IPS-15b (cell line): ENCODE results near the gene CTNNA3.

ENCODE experiments used
- H3K27me3 ChIP-seq: one replicate; pipeline ENCODE4 v1.6.1; 2013; ENCODE audit warnings: low read length; ENCODE audit not compliant: control insufficient read depth, insufficient read depth
- H3K36me3 ChIP-seq: one replicate; pipeline ENCODE4 v1.6.1; 2013; ENCODE audit warnings: low read length; ENCODE audit not compliant: control insufficient read depth, insufficient read depth
- H3K4me1 ChIP-seq: one replicate; pipeline ENCODE4 v1.6.1; 2013; ENCODE audit warnings: mild to moderate bottlenecking, low read length; ENCODE audit not compliant: control insufficient read depth, insufficient read depth
- H3K4me3 ChIP-seq: one replicate; pipeline ENCODE4 v1.5.1; 2013; ENCODE audit warnings: low read depth, low read length
- H3K9ac ChIP-seq: one replicate; pipeline ENCODE4 v1.6.1; 2013; ENCODE audit warnings: low read depth, mild to moderate bottlenecking, low read length
- H3K9me3 ChIP-seq: one replicate; pipeline ENCODE4 v1.6.1; 2013; ENCODE audit warnings: mild to moderate bottlenecking, low read length; ENCODE audit not compliant: control insufficient read depth, insufficient read depth

Gene CTNNA3

GRCh38 chr10:66273966-66274519, 1422.0 kb downstream of the CTNNA3 start:
- no peak overlapping the region for H3K4me3 ChIP-seq
- no peaks in the 10 kb centered on the region for H3K27me3 ChIP-seq
- no peak overlapping the region for H3K9ac ChIP-seq
- no peaks in the 10 kb centered on the region for H3K9me3 ChIP-seq
- H3K36me3 ChIP-seq, result no peaks in the 10 kb centered on the region
- H3K4me1 ChIP-seq, result no peaks in the 10 kb centered on the region

- Histone ChIP-seq H3K9ac (no peak overlapping the region), H3K4me1 (no peaks in the 10 kb centered on the region), H3K36me3 (no peaks in the 10 kb centered on the region), H3K9me3 (no peaks in the 10 kb centered on the region), H3K27me3 (no peaks in the 10 kb centered on the region), H3K4me3 (no peak overlapping the region)
Measured at GRCh38 chr10:66265398-66265797, 1430.6 kb downstream of the CTNNA3 start.

DNA sequence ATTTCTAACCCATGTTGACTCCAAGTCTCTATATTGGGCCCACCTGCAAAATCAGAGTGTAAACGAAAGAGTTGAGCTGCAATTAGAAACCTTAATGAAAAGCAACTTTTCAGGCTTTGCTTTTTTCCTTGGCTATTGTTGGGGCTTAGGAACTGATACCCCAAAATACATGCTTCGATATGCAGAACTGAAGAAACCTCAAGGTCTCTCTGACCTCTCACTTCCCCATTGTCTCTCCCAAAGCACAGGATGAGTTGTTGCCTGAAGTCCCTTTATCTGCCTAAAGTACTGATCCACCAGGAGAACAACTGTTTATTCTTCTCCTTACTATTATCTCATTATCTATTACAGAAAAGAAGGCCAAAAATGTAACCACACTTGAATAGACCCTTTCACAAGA, 1436.2 kb downstream of the CTNNA3 start:
- no peaks in the 10 kb centered on the region for H3K36me3 ChIP-seq
- H3K9ac ChIP-seq, result no peak overlapping the region
- H3K9me3 ChIP-seq, result no peaks in the 10 kb centered on the region
- no peak overlapping the region for H3K4me3 ChIP-seq
- H3K27me3 ChIP-seq, result no peaks in the 10 kb centered on the region
- no peaks in the 10 kb centered on the region for H3K4me1 ChIP-seq

GRCh38 chr10:66258693-66259092, 1437.3 kb downstream of the CTNNA3 start:
- Histone ChIP-seq H3K4me1 (no peaks in the 10 kb centered on the region), H3K4me3 (no peak overlapping the region), H3K36me3 (no peaks in the 10 kb centered on the region), H3K27me3 (no peaks in the 10 kb centered on the region), H3K9me3 (no peaks in the 10 kb centered on the region), H3K9ac (no peak overlapping the region)

DNA sequence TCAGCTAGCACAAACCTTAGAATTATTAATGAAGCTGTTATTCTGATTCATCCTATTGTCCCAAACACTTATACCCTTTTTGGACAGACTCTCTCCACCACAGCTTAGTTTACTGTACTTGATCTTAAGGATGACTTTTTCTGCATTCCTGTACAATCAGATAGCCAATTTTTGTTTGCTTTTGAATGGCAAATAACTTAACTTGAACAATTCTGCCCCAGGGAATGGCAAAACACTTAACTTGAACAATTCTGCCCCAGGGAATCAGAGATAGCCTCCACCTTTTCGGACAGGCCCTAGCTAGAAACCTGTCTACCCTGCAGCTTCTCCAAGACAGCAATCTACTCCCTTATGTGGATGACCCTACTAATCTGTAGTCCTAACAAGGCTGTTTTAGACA, 1438.2 kb downstream of the CTNNA3 start:
- Histone ChIP-seq H3K36me3 (no peaks in the 10 kb centered on the region), H3K4me3 (no peak overlapping the region), H3K9me3 (no peaks in the 10 kb centered on the region), H3K27me3 (no peaks in the 10 kb centered on the region), H3K4me1 (no peaks in the 10 kb centered on the region), H3K9ac (no peak overlapping the region)

GRCh38 chr10:66252986-66253385, 1443.0 kb downstream of the CTNNA3 start:
- no peaks in the 10 kb centered on the region for H3K9me3 ChIP-seq
- H3K27me3 ChIP-seq, result no peaks in the 10 kb centered on the region
- no peak overlapping the region for H3K4me3 ChIP-seq
- no peak overlapping the region for H3K9ac ChIP-seq
- H3K4me1 ChIP-seq, result no peaks in the 10 kb centered on the region
- H3K36me3 ChIP-seq, result no peaks in the 10 kb centered on the region

DNA sequence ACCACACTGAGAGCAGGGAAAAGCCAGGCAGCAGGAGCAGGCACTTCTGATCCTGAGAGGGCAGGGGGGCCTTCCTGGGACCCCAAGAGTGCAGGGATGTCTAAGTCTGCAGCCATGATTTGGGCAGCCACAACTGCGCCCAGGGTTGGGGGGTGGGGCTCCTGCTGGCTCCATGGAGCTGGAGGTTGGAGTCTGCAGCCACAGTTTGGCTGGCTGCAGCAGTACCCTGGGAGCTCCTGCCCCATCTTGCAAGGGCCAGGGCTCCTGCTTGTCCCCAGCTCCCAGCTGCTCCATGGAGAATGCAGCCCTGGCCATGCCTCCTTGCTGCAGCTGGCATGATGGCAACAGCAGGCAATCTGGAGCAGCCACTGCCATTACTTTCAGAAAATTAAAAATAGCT, 1449.8 kb downstream of the CTNNA3 start:
- Histone ChIP-seq H3K4me3 (no peak overlapping the region), H3K4me1 (peaks cover 6% of the 10 kb centered on the region), H3K9me3 (no peaks in the 10 kb centered on the region), H3K36me3 (no peaks in the 10 kb centered on the region), H3K9ac (no peak overlapping the region), H3K27me3 (no peaks in the 10 kb centered on the region)

DNA sequence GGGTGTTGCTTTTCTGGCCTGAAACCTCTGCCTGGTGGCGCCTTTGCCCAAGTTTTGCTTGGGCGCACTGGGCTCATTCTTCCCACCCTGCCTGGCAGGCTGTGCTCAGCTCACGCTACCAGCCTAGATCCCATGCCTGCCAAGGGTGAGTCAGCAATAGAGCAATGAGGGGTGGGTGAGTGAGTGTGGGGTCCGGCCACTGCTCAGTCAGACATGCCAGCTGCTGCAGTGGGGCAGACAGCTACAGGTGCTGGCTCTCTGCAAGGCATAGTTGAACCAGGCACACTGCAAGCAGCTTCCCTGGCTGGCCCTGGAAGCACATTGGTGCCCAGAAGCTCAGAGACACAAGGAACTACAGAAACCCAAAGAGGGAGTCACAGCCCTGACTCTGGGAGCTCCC, 1451.0 kb downstream of the CTNNA3 start:
- Histone ChIP-seq H3K4me3 (no peak overlapping the region), H3K9me3 (no peaks in the 10 kb centered on the region), H3K36me3 (no peaks in the 10 kb centered on the region), H3K27me3 (no peaks in the 10 kb centered on the region), H3K4me1 (peaks cover 6% of the 10 kb centered on the region), H3K9ac (no peak overlapping the region)

DNA sequence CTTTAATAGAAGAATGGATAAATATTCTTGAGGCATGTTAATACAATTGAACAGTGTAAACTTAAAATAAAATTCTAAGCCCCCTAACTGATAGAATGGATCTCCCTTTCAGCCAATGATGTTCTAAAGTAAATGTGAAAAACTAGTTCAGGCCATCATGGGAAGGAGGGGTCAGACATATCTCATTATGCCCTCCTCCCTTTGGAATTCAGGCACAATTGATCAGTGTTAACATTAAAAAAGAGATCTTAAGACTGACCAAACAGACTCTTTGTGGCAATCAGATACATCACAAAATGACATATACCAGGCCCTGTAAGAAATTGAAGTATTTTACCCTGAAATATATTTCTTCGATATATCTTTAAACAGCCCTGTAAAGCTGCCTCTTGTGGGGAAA, 1453.1 kb downstream of the CTNNA3 start:
- no peaks in the 10 kb centered on the region for H3K27me3 ChIP-seq
- no peaks in the 10 kb centered on the region for H3K9me3 ChIP-seq
- no peak overlapping the region for H3K4me3 ChIP-seq
- no peaks in the 10 kb centered on the region for H3K36me3 ChIP-seq
- no peak overlapping the region for H3K9ac ChIP-seq
- peaks cover 6% of the 10 kb centered on the region for H3K4me1 ChIP-seq

DNA sequence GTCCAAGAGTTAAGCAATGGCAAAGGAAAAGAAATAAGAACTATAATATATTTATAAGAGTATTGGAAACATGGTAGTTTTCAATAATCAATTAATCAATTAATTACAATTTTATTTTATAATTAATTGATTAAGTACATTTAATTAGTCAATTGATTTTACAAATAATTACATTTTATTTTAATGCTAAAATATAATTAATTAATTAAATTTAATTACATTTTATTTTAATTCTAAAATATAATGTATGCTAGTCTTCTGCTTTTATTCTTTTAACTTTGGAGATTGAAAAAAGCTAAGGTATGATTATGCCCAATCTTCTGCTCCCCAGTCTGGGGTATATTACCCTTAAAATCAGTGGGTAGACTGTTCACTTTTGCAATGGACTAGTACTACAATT, 1456.9 kb downstream of the CTNNA3 start:
- H3K4me1 ChIP-seq, result peaks cover 6% of the 10 kb centered on the region
- H3K9ac ChIP-seq, result no peak overlapping the region
- no peaks in the 10 kb centered on the region for H3K36me3 ChIP-seq
- no peaks in the 10 kb centered on the region for H3K9me3 ChIP-seq
- no peaks in the 10 kb centered on the region for H3K27me3 ChIP-seq
- no peak overlapping the region for H3K4me3 ChIP-seq

- no peaks in the 10 kb centered on the region for H3K9me3 ChIP-seq
- H3K4me1 ChIP-seq, result peaks cover 6% of the 10 kb centered on the region
- no peaks in the 10 kb centered on the region for H3K36me3 ChIP-seq
- H3K9ac ChIP-seq, result no peak overlapping the region
- H3K27me3 ChIP-seq, result no peaks in the 10 kb centered on the region
- H3K4me3 ChIP-seq, result no peak overlapping the region
Measured at GRCh38 chr10:66238343-66238742, 1457.7 kb downstream of the CTNNA3 start.

DNA sequence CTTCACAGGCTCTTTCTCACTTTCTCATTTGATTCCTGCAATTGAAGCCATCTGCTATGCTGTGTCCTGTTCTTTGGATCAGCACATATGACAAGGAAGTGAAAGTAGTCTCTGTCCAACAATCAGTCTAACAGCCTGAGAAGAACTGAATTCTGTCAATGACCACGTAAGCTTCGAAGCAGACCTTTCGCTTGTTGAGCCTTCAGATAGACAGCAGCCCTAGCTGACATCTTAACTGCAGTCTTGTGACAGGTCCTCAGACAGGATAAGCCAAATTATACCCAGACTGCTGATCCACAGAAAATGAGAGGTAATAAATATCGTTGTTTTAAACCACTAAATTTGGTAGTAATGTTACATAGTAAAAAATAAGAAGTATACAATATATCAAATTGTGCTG, 1461.1 kb downstream of the CTNNA3 start:
- Histone ChIP-seq H3K4me3 (no peak overlapping the region), H3K27me3 (no peaks in the 10 kb centered on the region), H3K9me3 (no peaks in the 10 kb centered on the region), H3K9ac (no peak overlapping the region), H3K36me3 (no peaks in the 10 kb centered on the region), H3K4me1 (no peaks in the 10 kb centered on the region)

GRCh38 chr10:66228887-66229286, 1467.1 kb downstream of the CTNNA3 start:
- Histone ChIP-seq H3K4me3 (no peak overlapping the region), H3K9ac (no peak overlapping the region), H3K9me3 (no peaks in the 10 kb centered on the region), H3K27me3 (no peaks in the 10 kb centered on the region), H3K4me1 (no peaks in the 10 kb centered on the region), H3K36me3 (no peaks in the 10 kb centered on the region)
